ENCODE measurements around the gene MESD.

DNA sequence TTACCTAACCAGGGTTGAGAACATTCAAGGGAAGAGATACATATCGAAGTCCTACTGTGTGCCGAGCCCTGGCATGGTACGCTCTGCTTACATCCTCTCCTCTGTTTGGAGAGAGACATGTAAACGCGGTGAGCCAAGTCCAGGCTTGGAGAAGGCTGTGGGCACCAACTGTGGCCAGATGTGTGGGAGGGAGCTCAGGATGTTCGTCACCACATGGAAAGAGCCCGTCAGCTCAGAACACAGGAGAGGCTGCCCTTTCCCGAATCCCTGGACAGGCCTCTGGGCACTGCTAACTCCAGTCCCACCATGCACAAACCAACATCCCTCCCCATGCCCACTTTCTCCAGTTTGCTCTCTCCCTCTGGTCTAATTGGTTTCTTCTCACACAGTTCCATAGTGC is 43.0 kb downstream of the MESD start:
- TF ChIP-seq TAF1 (IDR thresholded peaks at IDR 0.05; ENCODE audit: low read depth, low read length) (no peak), POLR2A (IDR thresholded peaks at IDR 0.05; ENCODE audit: low read depth, low read length) (no peak), POLR2AphosphoS5 (IDR thresholded peaks at IDR 0.05; ENCODE audit: low read depth, low read length) (no peak), POU2F2 (IDR thresholded peaks at IDR 0.05; ENCODE audit: low read depth, low read length) (no peak), SPI1 (IDR thresholded peaks at IDR 0.05; ENCODE audit: low read depth, low read length) (no peak)

Measured in GM12891 (cell line).